OCI-LY7 (cell line): Measurements from ENCODE around the gene ELOVL6. TPM values are rescaled to one million over a fixed set of nuclear protein-coding genes. Genes with fewer than 3 reads are reported as not detected.
"Not testable (repeated sequence)": the region's sequence is repeated elsewhere in the genome, so short reads cannot be mapped to it uniquely, and the experiment has no call there.

Source experiments
- BruUV-seq: library from RNA; stranded (reverse); fragments of 400-500 nt; replicated peaks from 2 replicates; lab custom pipeline; 2021; lab: Mats Ljungman, UMichigan
- CTCF ChIA-PET: fragments of 300-600 bp; sonication (Branson Sonifier 250); formaldehyde crosslinking; loops from one replicate; lab custom pipeline; 2022; ENCODE audit warnings: antibody characterized with exemption; ENCODE audit not compliant: unreplicated experiment; lab: Charles Lee
- POLR2A ChIA-PET: fragments of 300-600 bp; sonication (Branson Sonifier 250); formaldehyde crosslinking; loops from one replicate; lab custom pipeline; 2022; ENCODE audit warnings: antibody characterized with exemption; lab: Charles Lee
- DNase-seq: peaks from one replicate; pipeline ENCODE4 v3.0.0-alpha.2; 2015; ENCODE audit warnings: low spot score
- H2AFZ ChIP-seq: fragments of 200-600 bp; sonication (generic), shearing (Covaris generic); 2 replicates; pipeline ENCODE4 v1.6.1; 2014; ENCODE audit warnings: mild to moderate bottlenecking, antibody characterized with exemption, low read length, moderate library complexity
- H3K27ac ChIP-seq: fragments of 200-600 bp; sonication (generic); 2 replicates; pipeline ENCODE4 v1.5.1; 2014; ENCODE audit warnings: mixed run types, low read depth, mild to moderate bottlenecking, moderate library complexity, low read length, inconsistent platforms; ENCODE audit not compliant: poor library complexity, severe bottlenecking
- H3K36me3 ChIP-seq: fragments of 200-600 bp; sonication (generic); 2 replicates; pipeline ENCODE4 v1.6.1; 2014; ENCODE audit warnings: mild to moderate bottlenecking, antibody characterized with exemption, low read length, moderate library complexity, mixed read lengths; ENCODE audit not compliant: insufficient read depth
- H3K4me1 ChIP-seq: fragments of 200-600 bp; sonication (generic); 2 replicates; pipeline ENCODE4 v1.5.1; 2014; ENCODE audit warnings: mild to moderate bottlenecking, low read length; ENCODE audit not compliant: insufficient read depth, poor library complexity, severe bottlenecking
- H3K4me2 ChIP-seq: fragments of 200-600 bp; sonication (generic); 2 replicates; pipeline ENCODE4 v1.6.1; 2014; ENCODE audit warnings: mild to moderate bottlenecking, low read length
- H3K4me3 ChIP-seq: fragments of 200-600 bp; sonication (generic); 2 replicates; pipeline ENCODE4 v1.5.1; 2014; ENCODE audit warnings: mild to moderate bottlenecking, low read depth, low read length; ENCODE audit not compliant: poor library complexity, severe bottlenecking
- H3K79me2 ChIP-seq: fragments of 200-600 bp; sonication (generic); 2 replicates; pipeline ENCODE4 v1.6.1; 2016; ENCODE audit warnings: low read depth, mild to moderate bottlenecking, low read length, moderate library complexity, mixed read lengths; ENCODE audit not compliant: insufficient read depth
- H3K9me2 ChIP-seq: fragments of 200-600 bp; sonication (generic); 2 replicates; pipeline ENCODE4 v1.6.1; 2016; ENCODE audit warnings: mild to moderate bottlenecking, low read length, mixed read lengths; ENCODE audit not compliant: insufficient read depth
- H3K9me3 ChIP-seq: fragments of 200-600 bp; sonication (generic); 2 replicates; pipeline ENCODE4 v1.6.1; 2014; ENCODE audit warnings: mild to moderate bottlenecking, mixed run types, low read length, mixed read lengths
- H4K20me1 ChIP-seq: fragments of 200-600 bp; sonication (generic); 2 replicates; pipeline ENCODE4 v1.6.1; 2014; ENCODE audit warnings: mild to moderate bottlenecking, antibody characterized with exemption, low read length, moderate library complexity, mixed read lengths; ENCODE audit not compliant: insufficient read depth
- EZH2phosphoT487 ChIP-seq: fragments of 200-600 bp; sonication (generic); IDR thresholded peaks from 2 replicates; pipeline ENCODE4 v1.6.1; 2018; ENCODE audit warnings: low read depth, borderline replicate concordance, mild to moderate bottlenecking, mixed run types, antibody characterized with exemption, low read length, moderate library complexity, mixed read lengths
- intact Hi-C: fragments of 100-400 bp; cut with micrococcal nuclease; formaldehyde crosslinking; loops from one replicate; pipeline ENCODE4 v1.10.0; 2022; ENCODE audit not compliant: unreplicated experiment
- total RNA-seq, 2 experiments: library from RNA; depleted of rRNA in 1 of 2; stranded (reverse); fragments of >200 nt in 1 of 2; shearing (Covaris generic) in 1 of 2; gene quantifications; 2 replicates each; pipeline ENCODE4 v1.2.3, GENCODE V29; 2014 to 2022
- TF ChIP-seq, protein P1 (sequence below): fragments of 200-600 bp; sonication (generic); conservative IDR thresholded peaks from 2 replicates; pipeline ENCODE4 v1.5.1; 2014; ENCODE audit warnings: mild to moderate bottlenecking, antibody characterized with exemption, low read length, moderate library complexity, mixed read lengths

ELOVL6 gene
- total RNA-seq, 2 experiments from 2014 or later: 14.5 to 45.5 TPM

DNA sequence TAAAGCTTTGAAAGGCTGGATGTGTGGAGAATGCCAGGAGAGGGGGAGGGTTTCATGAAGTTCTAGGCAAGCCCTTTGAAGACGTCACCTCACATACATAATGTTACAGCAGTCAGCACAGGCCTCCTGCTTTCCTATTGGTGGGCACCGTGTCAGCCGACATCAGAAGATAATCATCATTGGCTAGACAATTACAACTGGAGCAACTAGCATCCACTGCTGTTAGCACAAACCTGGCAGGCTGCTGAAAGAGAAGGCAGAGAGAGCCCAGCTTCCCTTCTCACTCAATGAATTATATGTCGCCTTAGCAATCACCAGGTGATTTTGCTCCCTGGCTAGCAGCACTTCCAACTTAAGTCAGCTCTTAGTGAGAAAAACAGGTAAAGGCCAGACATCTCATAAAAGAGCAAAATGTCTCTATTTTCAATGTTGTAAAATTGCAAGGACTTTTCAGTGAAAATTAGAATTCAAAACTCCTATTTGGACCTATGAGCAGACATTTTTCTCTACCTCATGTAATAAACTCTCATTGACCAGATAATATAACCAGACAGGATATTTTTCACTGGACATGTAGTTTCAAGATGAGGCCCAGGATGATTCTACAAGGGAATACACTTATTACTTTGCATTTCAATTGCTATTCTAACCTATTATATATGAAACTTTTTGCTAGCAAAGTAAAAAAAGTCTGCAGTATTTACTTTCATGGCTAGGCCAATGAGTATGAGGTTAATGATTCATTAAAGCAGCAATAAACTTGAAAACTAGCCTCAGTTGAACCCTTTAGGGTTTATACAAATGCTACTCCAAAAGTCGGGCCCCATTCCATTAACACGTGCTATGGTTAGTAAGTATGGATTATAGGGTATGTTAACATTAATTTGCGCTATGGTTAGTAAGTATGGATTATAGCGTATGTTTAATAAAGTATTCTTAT lies 4.3 kb downstream of the ELOVL6 start:
- peak overlapping the region; percentile 13; the same call in 1 of the 2 replicates for H2AFZ ChIP-seq
- DNase-seq: peak; percentile 92
- TF ChIP-seq, protein P1, sequence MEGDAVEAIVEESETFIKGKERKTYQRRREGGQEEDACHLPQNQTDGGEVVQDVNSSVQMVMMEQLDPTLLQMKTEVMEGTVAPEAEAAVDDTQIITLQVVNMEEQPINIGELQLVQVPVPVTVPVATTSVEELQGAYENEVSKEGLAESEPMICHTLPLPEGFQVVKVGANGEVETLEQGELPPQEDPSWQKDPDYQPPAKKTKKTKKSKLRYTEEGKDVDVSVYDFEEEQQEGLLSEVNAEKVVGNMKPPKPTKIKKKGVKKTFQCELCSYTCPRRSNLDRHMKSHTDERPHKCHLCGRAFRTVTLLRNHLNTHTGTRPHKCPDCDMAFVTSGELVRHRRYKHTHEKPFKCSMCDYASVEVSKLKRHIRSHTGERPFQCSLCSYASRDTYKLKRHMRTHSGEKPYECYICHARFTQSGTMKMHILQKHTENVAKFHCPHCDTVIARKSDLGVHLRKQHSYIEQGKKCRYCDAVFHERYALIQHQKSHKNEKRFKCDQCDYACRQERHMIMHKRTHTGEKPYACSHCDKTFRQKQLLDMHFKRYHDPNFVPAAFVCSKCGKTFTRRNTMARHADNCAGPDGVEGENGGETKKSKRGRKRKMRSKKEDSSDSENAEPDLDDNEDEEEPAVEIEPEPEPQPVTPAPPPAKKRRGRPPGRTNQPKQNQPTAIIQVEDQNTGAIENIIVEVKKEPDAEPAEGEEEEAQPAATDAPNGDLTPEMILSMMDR: no peak
- TF ChIP-seq EZH2phosphoT487: no peak
- no peaks in the 10 kb centered on the region for H4K20me1 ChIP-seq
- H3K79me2 ChIP-seq: peaks cover 51% of the 10 kb centered on the region; the same call in 1 of the 2 replicates
- H3K4me1 ChIP-seq: peaks cover 34% of the 10 kb centered on the region
- intact Hi-C loops: loop anchor here (10.0 kb wide), 5 partner anchors 321 to 629 kb away; partner anchors contain the start of genes CASP6, GAR1 and MCUB
- ChIA-PET CTCF (interaction anchor here (0.6 kb wide), 1 partner anchor 288 kb away, joined by 3 read pairs; no protein-coding TSS in a partner anchor), POLR2A (interaction anchor here (0.6 to 1.7 kb wide), 7 partner anchors 9 to 19 kb away, joined by 3 to 9 read pairs (median 3); no protein-coding TSS in a partner anchor)
- no peaks in the 10 kb centered on the region for H3K9me3 ChIP-seq
- peak overlapping the region; percentile 84 for H3K27ac ChIP-seq
- BruUV-seq: TSS peak; percentile 97
- no peaks in the 10 kb centered on the region for H3K9me2 ChIP-seq
- peak overlapping the region; percentile 89 for H3K4me2 ChIP-seq
- peaks cover 32% of the 10 kb centered on the region for H3K36me3 ChIP-seq
- peak overlapping the region; percentile 80 for H3K4me3 ChIP-seq

DNA sequence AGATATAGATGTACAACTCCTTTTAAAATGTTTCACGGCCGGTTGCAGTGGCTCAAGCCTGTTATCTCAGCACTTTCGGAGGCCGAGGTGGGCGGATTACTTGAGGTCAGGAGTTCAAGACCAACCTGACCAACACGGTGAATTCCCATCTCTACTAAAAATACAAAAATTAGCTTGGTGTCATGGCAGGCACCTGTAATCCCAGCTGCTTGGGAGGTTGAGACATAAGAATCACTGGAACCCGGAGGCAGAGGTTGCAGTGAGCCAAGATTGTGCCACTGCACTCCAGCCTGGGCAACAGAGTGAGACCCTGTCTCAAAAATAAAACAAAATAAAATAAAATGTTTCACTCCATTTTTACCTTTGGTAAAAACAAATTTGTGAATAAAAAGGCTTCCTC lies 5.1 kb downstream of the ELOVL6 start:
- H2AFZ ChIP-seq: peak overlapping the region; percentile 13; the same call in 1 of the 2 replicates
- H3K27ac ChIP-seq: peak overlapping the region; percentile 84
- H3K9me3 ChIP-seq, H4K20me1 ChIP-seq, H3K9me2 ChIP-seq, CTCF ChIA-PET, DNase-seq, BruUV-seq, H3K4me3 ChIP-seq: not testable (repeated sequence)
- peaks cover 51% of the 10 kb centered on the region; the same call in 1 of the 2 replicates for H3K79me2 ChIP-seq
- H3K4me2 ChIP-seq: peak overlapping the region; percentile 89
- H3K4me1 ChIP-seq: peaks cover 33% of the 10 kb centered on the region
- intact Hi-C loops: loop anchor here (10.0 kb wide), 5 partner anchors 322 to 628 kb away; partner anchors contain the start of genes CASP6, GAR1 and MCUB
- H3K36me3 ChIP-seq: peaks cover 34% of the 10 kb centered on the region
- POLR2A ChIA-PET: interaction anchor here (1.1 to 1.6 kb wide), 4 partner anchors 8 to 13 kb away, joined by 3 to 9 read pairs (median 4); no protein-coding TSS in a partner anchor

DNA sequence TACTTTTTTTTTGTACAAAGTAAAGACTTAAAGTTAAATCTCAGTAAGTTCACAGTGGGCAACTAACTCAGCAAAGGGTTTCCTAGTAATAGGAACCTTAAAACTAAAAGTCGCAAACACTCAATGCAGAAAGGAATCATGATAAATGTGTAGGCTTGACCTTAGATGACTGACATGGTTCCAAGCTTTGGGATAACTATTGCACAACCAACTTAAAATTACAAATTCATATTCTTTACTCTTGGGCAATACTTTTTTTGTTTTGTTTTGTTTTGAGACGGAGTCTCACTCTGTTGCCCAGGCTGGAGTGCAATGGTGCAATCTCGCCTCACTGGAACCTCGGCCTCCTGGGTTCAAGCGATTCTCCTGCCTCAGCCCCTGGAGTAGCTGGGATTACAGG lies 8.2 kb downstream of the ELOVL6 start:
- Histone ChIP-seq H3K79me2 (peaks cover 46% of the 10 kb centered on the region; the same call in 1 of the 2 replicates), H4K20me1 (no peaks in the 10 kb centered on the region), H3K9me2 (no peaks in the 10 kb centered on the region), H3K27ac (no peak overlapping the region), H3K9me3 (no peaks in the 10 kb centered on the region), H3K4me2 (no peak overlapping the region), H3K36me3 (peaks cover 61% of the 10 kb centered on the region), H2AFZ (no peak overlapping the region), H3K4me3 (no peak overlapping the region), H3K4me1 (peaks cover 30% of the 10 kb centered on the region)
- POLR2A ChIA-PET: interaction anchor here (0.7 to 1.5 kb wide), 2 partner anchors 9 to 643 kb away, joined by 3 to 4 read pairs; no protein-coding TSS in a partner anchor
- CTCF ChIA-PET: no interaction called here
- no TSS peak for BruUV-seq
- intact Hi-C loops: loop anchor here (10.0 kb wide), 5 partner anchors 325 to 625 kb away; partner anchors contain the start of genes CASP6, GAR1 and MCUB
- no peak for DNase-seq
- no peak for TF ChIP-seq EZH2phosphoT487
- TF ChIP-seq, protein P1: no peak
